Activated CD8-positive, alpha-beta memory T cell treated with anti-CD3 and anti-CD28 coated beads, Interleukin-2, amount 50 U/mL, for 1 hour (primary cell): ENCODE results near the gene ZDHHC23.

ENCODE experiments used
- DNase-seq: peaks from one replicate; pipeline ENCODE4 v3.0.0-alpha.2; 2020; ENCODE audit errors: extremely low read depth

The ZDHHC23 gene

GRCh38 chr3:114005481-114005880 lies 57.7 kb downstream of the ZDHHC23 start:
- no peak for DNase-seq

- no peak for DNase-seq
These were observed 63.4 kb downstream of the ZDHHC23 start for GRCh38 chr3:114011059-114011797.
